NCI-H2029 (cell line): Measurements from ENCODE around the gene NT5C1A.

Source experiments
- DNase-seq: peaks from one replicate; lab custom pipeline; 2025; lab: John Stamatoyannopoulos, UW

Gene NT5C1A

DNA sequence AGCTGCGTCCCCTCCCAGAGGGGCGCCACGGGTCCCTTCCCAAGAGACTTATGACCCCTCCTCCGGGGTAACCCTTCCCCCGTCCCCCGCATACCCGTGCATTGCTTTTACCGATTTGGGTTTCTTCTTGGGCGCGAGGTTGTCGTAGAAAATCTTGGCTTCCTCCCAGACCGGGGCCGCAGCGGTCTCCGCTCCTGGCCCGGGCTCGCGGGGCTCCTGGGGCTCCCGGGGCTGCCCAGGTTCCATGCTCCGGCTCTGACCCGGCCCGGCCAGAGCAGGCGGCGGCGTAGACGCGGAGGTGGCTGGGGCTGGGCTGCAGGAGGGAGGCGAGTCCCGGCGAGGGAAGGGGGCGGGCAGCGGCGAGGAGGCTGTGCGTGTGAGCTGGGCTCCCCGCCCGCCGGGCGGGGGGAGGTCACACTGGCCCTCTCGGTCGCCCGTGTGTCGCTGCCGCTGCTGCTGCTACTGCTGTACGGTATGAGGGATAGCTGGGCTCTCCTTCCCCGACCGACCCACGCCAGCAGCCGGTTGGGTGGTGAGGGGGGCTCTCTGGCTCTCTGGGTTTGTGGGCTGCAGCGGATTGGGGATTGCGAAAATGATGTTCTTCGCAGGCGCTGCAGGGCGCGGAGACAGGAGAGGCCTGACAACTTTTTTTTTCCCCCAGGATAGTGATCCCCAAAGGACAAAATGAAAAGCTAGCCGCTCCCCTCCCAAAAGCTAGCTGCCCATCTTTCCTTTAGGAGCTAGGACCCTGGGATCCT is at the start of gene NT5C1A:
TSS of gene NT5C1A (minus strand) at position 315 of the 758 bp plus-strand sequence. CDS start at position 246, 69 bp downstream.
- DNase-seq, result peak; percentile 83

DNA sequence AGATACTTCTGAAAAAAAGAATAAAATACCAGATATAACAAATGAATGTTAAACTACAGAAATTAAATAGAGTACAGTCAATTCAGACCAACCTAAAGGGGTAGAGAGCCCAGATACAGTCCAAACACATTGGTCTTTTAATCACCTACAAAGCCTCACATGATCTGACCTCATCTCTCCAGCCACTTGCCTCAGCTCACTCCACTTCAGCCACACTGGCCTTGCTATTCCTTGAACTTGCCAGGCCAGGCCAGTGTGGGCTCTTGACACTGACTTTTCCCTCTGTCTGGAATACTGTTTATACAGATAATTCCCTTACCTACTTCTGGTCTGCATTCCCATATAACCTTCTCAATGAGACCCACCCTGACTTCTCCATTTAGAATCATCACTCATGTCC is 49.8 kb upstream of the NT5C1A start:
- no peak for DNase-seq

DNA sequence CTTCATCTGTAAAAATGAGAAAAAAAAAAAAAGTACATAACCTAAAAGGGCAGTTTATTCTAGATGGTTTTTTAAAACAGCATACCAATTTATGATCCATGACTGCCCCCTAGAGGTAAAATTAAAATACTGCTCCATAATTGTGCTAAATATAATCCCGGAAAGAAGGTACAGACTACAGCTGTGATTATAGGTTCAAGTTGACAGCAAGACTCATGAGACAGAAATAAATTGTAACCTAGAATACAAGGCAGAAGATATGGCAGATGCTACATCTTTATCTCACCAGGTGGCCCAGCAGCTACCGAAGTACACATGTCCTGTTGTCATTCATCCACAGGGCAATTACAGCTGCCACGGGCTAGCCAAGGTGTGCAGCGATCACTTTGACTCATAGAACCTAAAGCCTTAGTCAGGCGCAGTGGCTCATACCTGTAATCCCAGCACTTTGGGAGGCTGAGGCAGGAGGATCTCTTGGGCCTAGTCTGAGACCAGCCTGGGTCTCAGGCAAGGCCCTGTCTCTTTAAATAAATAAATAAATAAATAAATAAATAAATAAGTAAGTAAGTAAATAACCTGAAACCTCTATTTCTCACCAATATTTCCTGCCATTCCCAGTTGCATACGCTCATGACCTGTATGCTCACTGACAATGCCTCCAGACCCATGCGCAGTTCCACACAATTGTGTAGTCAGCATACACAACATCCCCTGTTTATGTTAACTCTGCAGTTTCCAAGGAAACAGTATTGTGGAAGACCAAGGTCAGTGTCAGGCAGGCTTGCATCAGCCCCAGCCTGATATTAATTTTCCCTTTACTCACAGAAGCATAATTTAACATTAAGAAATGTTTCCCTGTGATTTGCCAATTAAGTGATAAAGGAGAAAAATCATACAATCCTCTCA is 48.4 kb upstream of the NT5C1A start:
- DNase-seq, result peak; percentile 99

DNA sequence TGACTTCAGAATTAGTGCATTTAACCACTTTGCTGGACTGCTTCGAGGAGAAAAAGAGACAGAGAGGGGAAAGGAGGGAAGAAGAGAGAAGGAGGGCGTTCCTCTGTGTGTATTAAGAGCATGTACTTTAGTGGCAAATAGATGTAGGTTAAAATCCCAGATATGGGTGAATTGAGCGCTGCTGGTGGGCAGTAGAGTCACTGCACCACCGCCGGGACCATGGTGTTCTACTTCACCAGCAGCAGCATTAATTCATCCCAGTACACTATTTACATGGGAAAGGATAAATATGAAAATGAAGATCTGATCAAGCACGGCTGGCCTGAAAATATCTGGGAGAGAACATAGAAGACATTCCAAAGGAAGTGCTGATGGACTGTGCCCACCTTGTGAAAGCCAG is 45.9 kb upstream of the NT5C1A start:
- no peak for DNase-seq

DNA sequence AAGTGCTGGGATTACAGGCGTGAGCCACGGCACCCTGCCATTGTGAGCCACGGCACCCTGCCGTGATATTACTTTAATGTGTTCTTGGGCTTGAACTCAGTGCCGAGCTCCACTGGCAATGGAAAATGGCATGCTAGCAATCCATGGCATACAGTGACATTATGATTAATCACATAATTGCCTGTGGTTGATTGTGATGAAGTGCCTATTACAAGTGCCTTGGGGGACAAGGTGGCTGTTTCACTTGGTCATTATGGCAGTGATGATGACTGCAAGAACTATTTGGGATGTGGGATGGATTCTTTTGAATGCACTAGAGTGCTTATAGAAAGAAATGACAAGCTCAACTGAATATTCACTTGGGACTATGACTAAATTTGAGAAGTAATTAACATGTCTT is 41.6 kb upstream of the NT5C1A start:
- no peak for DNase-seq

DNA sequence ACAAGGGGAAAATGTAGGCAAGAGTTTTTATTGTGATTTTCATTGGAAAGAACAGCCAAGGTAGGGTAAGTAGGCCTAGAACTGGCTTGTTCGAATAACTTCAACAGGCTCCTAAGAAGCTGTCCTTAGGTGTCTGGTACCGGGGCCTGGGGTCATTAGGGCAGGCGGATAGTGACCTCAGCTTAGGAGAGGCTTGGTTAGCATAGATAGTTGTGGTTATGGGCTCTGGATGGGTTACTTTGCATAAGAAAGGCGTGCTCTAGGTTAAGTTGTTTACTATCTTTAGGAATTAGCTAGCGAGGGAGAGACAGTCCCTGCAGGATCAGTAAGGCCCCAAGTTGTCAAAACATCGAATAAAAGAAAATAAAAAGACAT is 40.0 kb upstream of the NT5C1A start:
- DNase-seq, result no peak

DNA sequence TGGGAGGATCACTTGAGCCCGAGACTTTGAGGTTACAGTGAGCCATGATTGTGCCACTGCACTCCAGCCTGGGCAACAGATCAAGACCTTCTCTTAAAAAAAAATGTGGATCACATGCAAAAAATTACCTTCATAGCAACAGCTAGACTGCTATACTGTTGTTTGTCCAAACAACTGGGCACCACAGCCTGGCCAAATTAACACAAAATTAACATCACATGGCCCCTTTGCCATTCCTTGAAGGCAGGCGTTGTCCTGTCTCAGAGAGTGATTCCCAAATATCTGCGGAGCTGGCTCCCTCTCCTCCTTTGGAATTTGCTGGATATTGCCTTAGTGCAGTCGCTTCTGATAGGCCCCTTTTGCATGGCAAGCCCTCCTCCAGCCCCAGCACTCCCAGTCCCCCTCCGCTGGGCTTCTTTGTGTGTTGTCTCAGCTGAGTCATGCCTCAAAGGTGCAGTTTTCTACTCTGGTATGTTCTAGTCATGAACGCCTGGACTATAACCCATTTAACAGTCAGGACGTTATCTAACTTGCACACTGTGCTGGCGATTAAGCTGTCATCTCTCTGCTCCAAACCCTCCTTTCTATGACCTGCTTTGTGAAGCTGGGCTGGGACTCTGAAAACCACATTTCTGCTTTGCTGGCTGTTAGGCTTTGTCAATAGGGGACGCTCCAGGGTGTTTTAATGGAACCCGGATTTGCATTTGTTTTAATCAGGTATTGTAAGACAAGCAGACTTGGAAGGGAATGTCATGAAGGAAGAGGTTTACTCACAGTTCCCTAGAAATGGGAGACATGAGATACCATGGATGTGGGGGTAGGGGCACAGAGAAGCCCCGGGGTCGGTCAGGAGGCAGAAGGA is 39.4 kb upstream of the NT5C1A start:
- DNase-seq, result no peak

DNA sequence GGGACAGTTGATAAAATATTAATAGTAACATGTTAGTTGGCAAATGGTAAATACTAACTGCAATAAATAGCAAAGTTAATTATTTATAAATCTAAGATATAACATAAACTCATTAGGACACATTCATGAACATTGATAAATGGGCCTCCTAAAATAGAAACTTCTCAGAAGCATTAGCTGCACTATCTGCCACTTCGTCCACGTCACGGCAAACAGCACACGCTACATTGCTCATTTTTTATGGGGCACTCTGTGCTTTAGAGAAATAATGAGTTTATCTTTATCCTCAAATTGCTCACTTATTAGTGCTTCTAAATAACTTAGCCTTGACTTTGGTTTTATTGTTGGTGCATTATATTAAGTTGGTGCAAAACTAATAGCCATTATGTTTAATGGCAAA is 35.6 kb upstream of the NT5C1A start:
- DNase-seq, result no peak

DNA sequence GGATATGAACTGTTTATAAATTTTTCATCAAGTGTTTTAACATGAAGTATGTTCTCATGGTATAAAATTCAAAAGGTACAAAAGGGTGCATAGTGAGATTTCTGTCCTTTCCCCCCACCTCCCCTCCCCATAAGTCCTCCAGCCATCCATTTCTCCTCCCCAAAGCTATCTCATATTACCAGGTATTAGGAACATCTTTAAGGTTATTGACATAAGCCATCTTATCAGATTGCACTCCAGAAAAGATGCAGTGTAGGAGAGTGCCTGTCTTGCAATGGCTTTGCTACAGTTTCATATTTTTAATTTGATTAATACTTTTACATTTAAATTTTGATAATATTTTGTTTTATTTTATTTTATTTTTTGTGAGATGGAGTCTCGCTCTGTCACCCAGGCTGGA is 32.9 kb upstream of the NT5C1A start:
- DNase-seq, result no peak

DNA sequence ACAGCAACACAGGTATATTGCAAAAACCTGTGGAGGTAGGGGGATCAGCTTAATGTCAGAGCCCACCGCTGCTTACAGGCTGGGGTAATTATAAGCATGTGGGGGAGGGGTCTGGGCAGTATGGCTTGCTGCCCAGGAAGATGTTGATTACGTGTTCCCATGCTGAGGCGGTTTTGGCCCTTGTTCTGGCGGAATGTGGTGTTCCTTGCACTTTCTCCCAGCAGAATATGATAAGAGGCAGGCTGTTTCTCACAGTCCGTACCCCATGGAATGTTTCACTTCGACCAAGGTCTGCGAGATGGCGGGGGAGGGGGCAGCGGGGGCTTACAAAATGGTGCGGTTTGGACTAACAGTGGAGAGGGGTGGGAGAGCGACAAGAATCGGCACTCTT is 29.1 kb upstream of the NT5C1A start:
- peak; percentile 97 for DNase-seq

DNA sequence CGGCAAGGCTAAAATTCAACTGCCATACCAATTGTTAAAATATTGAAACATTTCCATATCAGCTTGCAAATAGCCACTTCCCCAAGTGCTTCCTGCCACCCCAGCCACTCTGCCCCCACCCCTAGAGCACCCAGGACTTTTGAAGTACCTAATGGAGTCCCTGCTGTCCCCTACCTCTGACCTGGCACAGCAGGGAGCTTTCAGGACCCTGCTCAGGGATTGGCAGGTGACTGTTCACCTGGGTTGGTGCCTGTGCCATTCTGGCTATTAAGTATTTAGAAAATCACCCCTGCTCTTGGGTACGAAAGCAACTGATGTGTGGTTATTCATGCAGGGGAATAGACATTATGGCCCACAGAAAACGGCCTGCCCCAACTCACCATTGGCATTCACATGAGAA is 28.4 kb upstream of the NT5C1A start:
- no peak for DNase-seq

DNA sequence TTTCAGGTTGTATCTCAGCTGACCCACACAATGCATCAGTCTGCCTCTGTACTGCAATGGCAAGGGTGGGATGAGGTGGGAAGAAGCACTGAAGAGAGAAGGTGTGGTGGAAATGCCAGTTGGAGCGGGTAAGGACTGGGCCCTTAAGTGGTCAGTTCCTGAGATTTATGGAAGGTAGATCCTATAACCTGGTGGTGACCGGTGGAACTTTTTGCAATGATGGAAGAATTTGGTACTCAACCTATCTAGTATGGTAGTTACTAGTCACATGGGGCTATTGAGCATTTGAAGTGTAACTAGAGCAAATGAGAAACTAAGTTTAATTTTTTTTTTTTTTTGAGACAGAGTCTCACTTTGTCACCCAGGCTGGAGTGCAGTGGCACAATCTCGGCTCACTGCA is 27.5 kb upstream of the NT5C1A start:
- no peak for DNase-seq

DNA sequence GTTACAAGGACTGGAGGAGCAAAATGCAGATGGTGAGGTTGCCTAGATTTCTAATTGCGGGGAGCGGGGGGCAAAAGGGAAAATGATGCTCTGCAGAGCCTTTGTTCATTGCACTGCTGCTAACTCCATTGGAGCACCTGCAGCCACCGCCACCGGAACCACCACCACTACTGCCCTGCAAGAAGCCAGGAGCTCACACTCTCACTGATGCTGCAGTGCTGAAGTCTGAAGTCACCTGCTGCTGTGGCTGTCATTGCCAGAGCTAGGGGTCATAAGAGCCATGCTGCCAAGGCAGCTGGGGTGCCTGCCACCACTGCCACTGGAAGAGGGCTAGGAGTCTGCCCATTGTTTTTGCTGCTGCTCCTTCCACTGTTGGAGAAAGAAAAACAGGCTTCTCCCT is 26.7 kb upstream of the NT5C1A start:
- no peak for DNase-seq

DNA sequence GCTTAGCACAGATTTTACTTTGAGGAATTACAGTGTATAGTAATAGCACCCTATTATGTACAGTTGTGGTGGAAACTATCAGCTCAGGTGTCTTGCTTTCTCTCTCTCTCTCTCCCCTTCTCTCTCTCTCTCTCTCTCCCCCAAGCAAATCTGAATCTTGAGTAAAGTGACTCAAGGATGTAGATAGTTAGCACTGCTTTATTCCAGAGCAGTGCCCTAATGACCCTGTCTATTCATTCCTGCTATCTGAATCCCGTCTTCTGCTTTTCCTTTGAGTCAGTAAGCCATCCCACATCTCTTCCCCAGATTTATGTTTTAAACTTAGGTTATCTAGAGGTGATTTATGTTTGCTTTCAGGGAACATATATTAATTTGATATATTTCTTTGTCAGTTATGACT is 24.5 kb upstream of the NT5C1A start:
- no peak for DNase-seq

DNA sequence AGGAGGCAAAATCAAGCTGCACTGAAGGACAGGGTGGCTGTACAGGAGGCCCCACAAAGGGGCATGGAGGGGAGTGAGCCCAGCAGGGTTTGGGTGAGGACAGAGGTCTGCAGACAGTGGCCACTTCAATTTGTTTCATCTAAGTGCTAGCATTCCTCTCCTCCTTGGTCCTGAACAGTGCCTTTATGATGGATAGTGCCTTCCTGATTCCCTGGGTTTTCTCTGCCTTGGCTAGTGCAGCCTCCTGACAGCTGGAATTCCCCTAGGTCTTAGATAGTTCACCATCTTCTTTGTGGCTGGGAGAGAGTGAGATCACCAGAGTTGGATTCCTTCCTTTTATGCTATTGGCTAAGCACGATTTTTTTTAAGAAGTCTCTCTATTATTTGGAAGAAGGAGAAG is 23.1 kb upstream of the NT5C1A start:
- no peak for DNase-seq

DNA sequence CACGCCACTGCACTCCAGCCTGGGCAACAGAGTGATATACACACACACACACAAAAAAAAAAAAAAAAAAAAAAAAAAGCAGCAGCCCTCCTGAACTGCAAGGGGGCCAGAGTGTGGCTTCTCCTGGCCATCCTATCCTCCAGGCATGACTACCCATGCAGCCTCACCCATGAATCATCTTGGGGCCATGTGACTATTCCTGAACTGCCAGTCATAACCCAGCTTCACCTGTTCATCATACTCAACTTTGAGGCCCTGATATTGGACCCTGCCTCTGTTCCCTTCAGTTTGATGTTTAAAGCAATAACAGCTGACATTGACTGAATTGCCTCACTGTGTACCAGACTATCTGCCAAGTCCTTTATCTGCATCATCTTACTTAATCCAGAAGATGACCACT is 22.1 kb upstream of the NT5C1A start:
- no peak for DNase-seq

DNA sequence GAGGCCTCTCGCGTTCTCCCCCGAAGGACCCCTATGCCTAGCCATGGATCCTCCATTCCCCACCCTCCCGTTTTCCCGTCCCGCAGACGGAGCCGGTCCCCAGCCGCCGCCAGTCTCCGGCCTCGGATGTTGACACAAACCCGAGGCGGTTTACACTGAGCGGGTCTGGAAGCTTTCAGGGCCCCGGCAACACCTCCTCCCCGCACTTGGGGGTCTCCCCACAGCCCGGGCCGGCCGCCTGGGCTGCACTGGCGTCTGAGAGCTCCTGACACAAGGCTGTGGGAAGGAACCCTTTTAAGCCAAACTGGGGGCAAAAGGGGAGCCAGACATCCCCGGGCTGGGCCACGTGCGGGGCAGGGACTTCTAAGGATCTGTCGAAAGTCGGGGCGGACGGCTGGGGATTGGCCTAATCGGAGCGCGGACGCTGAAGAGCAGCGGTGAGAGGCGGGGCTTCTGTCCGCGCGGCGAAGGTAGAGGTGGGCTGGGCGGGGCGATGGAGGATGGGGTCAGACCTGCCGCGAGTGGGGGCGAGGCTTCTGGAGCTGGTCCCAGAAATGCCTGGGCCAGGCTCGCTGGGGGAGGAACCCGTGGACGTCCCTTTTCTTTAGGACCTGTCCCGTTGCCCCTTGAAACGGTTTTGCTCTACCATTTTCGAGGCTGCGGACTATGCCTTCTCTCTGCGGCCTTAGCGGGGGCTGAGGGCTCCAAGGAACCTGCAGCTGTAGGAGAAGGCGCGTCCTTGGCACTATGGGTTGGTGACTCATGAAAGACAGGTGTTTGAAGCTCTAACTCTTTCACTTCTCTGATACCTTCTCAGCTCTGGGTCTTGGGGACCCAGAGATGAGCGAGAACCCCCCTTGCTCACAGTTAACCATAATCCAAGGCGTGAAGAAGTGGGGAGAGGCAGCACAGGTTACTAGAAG is 20.5 kb upstream of the NT5C1A start:
- peak; percentile 70 for DNase-seq

DNA sequence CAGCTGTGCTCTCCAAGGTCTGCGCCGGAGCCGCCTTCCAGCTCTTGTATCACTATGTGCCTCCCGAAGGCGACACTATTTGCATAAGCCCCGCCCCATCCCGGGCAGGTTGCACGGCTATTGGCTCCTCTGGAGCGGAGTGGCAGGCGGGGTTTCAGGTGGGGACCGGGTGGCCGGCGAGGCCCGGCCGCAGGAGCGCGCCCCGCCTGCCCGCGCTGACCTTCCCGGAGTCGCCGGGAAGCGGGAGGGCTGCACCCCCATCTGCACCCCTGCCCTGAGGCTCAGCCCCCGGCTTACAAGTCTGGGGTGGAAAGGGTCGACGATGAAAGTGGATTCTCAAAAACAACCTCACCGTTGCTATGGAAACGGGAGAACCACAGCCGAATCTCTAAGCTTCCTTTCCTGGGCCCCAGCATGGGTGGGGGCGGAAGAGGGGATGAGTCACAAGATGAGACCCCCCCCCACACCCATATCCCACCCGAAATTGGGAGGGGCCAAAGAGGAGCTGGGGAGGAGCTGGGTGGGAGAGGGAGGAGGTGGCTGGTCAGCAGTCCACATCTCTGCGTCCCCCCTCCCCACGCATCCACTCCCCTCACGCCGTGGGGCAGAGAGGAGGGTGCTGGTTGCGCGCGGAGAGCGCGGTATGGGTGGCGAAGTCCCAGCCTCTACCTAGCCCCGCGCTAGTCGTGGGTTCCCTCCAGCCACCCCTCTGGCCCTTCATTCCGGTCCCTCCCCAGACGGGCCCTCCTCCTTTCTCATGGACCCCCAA is 19.7 kb upstream of the NT5C1A start, which contains the start of gene HPCAL4:
TSS of gene HPCAL4 (minus strand) at position 51 of the 769 bp plus-strand sequence. CDS start 6,830 bp downstream, outside the sequence.
- DNase-seq, result peak; percentile 100

DNA sequence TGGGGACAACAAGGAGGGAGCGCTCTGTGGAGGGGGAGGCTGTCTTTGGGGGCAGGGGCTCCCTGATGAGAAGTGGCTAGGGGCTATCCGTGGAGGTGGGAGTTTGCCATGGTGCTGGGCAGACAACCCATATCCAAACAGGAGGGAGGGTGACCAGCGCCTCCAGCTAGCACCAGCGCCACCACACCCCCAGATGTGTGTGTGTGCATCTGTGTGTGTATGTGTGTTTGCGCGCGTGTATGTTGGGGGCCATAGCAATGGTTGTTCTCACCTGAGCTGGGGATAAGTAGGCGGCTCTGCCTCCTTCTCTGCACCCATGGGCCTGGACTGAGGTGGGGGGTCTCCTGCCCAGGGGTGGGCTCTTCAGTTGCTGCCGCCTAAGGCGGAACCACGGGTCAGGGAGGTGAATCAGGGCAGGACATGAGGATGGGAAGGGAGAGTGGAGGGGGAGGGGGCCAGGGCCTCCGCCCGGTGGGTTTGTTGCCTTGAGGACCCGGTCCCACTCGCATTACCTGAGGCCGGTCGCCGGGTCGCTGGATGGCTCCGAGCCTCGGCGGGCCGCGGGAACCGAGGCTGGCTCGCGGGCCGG is 19.0 kb upstream of the NT5C1A start:
- no peak for DNase-seq

DNA sequence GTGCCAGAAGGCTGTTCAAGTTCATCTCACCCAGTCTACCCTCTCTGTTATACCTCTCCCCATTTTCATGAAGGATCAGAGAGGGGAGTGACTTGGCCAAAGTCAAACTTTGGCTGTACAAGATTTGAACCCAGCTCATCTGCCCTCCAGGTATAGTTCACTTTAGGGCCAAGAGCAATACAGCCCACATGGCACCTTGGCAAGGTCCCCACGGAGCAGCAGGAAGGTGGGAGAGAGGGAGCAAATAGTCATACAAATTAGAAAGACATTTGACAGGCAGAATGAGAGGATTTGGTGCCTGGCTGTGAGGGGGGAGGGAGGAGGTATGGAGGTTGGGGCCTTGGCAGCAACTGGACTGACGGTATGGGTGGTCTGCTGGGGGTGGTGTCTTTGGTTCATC is 18.3 kb upstream of the NT5C1A start:
- DNase-seq, result no peak
